GM21786 (cell line): ENCODE measurements around the gene ARHGAP26.

Experiments used
- ATAC-seq: cut with Tn5 transposase; IDR thresholded peaks from one replicate; pipeline ENCODE4 v1.9.1; 2021; ENCODE audit not compliant: unreplicated experiment

Gene ARHGAP26

DNA sequence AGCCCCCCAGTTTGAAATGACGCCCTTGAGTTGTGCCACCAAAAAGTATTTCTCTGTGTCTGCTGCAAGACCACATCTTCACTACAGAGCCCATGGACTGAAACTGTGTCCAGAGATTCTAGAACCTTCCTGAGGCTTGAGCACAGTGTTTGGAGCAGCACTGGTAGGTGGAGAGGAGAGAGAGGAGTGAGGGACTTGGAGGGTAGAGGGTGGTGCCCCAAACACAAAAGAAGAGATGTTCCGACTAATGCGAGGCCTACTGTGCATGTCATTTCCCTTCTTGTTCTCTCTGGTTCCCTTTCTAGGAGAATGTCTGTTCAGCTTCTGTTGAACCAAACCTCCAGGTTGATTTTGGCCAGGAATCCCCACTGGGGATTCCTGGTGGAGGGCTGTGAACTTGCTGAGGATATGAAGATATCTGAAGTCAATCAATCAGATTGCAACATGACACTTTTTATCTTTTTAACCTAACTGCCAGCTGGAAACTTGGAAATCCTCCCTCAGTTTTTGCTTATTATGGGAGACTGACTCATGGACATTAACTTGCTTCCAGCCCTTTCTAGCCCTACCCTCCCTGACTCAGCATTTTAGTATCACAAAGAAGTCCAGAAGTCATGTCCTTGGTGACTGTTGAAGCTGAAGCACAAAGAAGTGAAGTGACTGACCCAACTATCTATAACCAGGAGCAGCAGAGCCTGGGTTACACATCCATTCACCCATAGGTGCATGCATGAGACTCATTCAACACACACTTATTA lies 478.8 kb downstream of the ARHGAP26 start:
- ATAC-seq: no peak

DNA sequence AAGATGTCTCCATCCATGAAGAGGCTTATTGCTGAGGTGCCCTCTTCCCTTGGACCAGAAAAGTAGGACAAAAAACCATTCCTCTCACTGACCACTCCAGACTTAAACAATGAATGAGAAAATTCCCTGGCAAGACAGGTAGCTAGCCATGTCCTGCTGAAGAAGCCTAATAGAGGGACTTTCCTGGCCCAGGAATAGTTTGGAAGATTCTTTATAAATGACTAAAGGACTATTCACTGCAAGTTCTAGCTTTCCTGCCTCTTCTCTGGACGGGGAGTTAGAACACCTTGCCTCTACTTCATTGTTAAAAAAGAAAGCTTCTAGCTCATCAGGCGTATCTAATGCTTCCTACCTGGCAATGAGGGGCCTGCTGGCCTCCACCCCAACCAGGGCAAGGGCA lies 479.7 kb downstream of the ARHGAP26 start:
- no peak for ATAC-seq

GRCh38 chr5:143251190-143251589 lies 481.0 kb downstream of the ARHGAP26 start:
- peak; percentile 75 for ATAC-seq

DNA sequence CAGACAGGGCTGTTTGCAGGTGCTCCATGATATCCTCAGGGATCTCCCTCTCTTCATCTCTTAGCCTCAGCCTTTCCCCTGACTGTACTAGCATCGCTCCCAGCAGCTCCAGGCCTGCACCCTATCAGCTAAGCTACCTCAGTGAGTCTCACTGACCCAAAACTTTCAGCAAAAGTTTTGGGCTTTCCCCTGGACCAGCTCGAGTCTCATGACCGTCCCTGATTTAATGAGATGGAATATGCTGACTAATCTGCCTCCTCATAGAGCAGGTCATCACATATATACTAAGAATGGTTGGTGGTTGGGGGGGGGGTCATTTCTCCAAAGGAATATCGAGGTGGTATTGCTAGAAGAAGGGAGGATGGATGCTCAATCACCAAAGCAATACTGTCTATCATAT lies 481.8 kb downstream of the ARHGAP26 start:
- no peak for ATAC-seq

- no peak for ATAC-seq
These were observed 484.6 kb downstream of the ARHGAP26 start for GRCh38 chr5:143254819-143255218.

- no peak for ATAC-seq
These were observed 488.5 kb downstream of the ARHGAP26 start for GRCh38 chr5:143258559-143259253.

GRCh38 chr5:143259254-143259605 lies 489.1 kb downstream of the ARHGAP26 start:
- no peak for ATAC-seq

- no peak for ATAC-seq
These were observed 491.7 kb downstream of the ARHGAP26 start for GRCh38 chr5:143261748-143262392.

DNA sequence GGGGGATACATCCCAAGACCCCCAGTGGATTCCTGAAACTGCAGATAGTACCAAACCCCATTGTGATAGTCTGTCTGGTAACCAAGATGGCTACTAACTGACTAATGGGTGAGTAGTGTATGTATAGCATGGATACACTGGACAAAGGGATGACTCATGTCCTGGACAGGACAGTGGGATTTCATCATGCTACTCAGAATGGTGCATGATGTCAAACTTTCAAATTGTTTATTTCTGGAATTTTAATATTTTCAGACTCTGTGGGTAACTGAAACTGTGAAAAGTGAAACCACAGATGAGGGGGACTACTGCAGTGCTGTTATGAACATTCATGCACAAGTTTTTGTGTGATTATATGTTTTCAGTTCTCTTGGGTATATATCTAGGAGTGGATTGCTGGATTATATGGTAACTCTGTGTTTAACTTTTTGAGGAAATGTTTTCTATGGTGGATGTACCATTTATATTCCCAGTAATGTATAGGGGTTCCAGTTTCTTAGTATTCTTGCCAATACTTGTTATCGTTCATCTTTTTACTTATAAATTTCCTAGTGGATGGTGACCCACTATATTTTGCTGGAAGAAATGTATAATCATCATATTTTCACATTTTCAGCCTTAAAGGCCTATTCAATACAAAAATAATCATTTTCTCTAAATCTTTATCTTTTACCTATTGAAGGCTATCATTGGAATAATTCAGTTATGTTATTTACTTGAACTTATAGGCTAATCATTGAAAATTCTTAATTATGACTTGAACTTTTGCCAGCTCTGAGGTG lies 492.4 kb downstream of the ARHGAP26 start:
- peak; percentile 72 for ATAC-seq

- no peak for ATAC-seq
These were observed 493.2 kb downstream of the ARHGAP26 start for GRCh38 chr5:143263272-143263810.

DNA sequence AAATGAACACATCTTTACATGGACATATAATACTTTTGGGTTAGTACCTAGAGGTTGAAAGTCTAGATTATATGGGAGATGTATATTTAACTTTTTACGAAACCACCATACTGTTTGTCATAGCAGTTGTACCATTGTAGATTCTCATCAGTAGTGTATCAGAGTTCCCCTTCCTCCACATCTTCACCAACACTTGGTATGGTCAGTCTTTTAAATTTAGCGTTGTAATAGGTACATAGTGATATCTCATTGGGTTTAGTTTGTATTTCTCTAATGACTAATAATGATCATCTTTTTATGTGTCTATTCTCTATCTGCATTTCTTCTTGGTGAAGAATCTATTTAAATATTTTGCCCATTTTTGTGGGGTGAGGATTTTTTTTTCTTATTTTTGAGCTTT lies 495.8 kb downstream of the ARHGAP26 start:
- ATAC-seq: no peak

DNA sequence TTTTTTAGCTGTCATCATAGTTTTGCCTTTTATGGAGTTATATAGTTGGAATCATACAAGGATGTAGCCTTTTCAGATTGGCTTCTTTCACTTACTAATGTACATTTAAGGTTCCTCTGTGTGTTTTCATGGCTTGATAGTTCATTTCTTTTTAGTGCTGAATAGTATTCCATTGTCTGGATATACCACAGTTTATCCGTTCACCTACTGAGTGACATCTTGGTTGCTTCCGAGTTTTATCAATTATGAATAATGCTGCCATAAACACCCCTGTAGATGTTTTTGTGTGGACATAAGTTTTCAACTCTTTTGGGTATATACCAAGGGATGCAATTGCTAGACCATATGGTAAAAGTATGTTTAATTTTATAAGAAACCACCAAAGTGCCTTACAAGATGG lies 497.0 kb downstream of the ARHGAP26 start:
- ATAC-seq: no peak

DNA sequence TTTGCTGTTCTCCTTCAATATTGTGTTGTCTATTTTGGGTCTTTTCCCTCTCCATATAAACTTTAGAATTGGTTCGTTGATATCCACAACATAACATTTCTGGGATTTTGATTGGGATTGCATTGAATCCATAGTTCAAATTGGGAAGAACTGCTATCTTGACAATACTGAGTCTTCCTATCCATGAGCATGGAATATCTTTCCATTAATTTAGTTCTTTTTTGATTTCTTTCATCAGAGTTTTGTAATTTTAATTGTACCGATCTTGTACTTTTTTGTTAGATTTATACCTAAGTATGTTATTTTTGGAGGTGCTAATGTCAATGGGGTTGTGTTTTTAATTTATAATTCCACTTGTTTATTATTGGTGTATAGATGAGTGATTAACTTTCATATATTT lies 498.2 kb downstream of the ARHGAP26 start:
- ATAC-seq: no peak

- ATAC-seq: peak; percentile 60
These were observed 501.3 kb downstream of the ARHGAP26 start for GRCh38 chr5:143271431-143271830.

- no peak for ATAC-seq
These were observed 504.8 kb downstream of the ARHGAP26 start for GRCh38 chr5:143274952-143275351.

DNA sequence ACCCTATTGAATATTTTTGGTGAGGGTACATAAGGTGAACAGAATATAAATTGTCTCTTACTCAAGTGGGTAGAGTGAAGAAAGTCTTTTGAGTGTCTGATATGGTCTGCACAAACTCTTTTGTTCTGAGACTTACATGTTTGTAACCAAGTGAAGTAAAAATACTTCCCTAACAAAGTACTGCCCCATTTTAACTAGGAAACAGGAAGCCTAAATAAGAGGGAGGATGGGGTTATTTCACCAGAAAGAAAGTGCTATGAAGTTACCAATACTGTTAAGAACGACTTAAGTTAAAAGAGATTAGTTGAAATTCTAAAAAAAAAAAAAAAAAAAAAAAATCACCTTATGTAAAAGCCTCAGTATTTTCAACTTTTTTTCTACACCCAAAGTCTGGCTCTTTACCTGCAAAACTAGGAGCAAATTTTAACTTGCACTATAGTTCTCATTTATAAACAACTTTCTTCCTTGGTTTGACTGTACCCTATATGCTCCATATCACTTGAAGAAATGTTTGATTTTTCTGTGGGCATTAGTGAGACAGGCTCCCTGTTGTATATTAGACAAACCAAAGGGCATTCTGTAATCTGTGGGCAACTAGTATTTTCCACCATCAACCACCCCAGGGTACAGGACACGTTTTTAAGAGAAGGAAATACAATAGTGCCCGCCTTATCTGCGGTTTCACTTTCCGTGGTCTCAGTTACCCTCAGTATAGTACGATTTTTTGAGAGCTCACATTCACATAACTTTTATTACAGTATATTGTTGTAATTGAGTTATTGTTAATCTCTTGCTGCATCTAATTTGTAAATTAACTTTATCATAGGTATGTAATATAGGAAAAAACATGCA lies 505.6 kb downstream of the ARHGAP26 start:
- ATAC-seq: no peak

DNA sequence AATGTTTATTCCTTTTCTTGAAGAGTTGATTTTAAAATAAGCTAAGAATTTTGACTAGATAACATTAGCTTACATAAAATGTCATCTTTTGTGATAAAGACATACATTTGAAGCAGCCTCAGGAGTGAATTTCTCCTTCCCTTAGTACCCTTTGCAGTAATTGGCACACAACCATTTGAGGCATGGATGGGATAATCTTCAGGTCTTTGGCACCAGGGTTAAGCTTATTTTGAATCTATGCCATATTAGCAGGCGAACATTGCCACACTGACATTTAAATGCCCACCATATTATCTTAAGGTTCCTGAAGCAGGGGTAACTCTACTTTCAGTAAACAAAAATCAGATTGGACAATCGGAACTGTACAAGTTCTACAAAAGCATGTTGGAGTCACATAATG lies 507.4 kb downstream of the ARHGAP26 start:
- ATAC-seq: no peak
